ENCODE results near the gene ATP6V0C. TPM values are rescaled to one million over a fixed set of nuclear protein-coding genes. Genes with fewer than 3 reads are reported as not detected.

ATP6V0C gene
- total RNA-seq, 6 experiments from 2014 or later: 71.5 to 100 (median 79.4) TPM

- intact Hi-C loops (cut with DNase I): no loop called here
- no peaks in the 10 kb centered on the region for H3K9me3 ChIP-seq
- WGBS (ENCODE audit: insufficient coverage, low coverage, low lambda C conversion rate, missing lambda C conversion rate): no CpG with 5 or more reads among the region's 61 CpGs
- ATAC-seq (peak; percentile 53 to 73 (median 67)), DNase-seq (peak; percentile 78 to 92 (median 86))
- TF ChIP-seq, protein P1, sequence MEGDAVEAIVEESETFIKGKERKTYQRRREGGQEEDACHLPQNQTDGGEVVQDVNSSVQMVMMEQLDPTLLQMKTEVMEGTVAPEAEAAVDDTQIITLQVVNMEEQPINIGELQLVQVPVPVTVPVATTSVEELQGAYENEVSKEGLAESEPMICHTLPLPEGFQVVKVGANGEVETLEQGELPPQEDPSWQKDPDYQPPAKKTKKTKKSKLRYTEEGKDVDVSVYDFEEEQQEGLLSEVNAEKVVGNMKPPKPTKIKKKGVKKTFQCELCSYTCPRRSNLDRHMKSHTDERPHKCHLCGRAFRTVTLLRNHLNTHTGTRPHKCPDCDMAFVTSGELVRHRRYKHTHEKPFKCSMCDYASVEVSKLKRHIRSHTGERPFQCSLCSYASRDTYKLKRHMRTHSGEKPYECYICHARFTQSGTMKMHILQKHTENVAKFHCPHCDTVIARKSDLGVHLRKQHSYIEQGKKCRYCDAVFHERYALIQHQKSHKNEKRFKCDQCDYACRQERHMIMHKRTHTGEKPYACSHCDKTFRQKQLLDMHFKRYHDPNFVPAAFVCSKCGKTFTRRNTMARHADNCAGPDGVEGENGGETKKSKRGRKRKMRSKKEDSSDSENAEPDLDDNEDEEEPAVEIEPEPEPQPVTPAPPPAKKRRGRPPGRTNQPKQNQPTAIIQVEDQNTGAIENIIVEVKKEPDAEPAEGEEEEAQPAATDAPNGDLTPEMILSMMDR (IDR thresholded peaks at IDR 0.05): no peak
- TF ChIP-seq POLR2A (IDR thresholded peaks at IDR 0.05): no peak
- H3K27ac ChIP-seq: peak overlapping the region in 1 of 3 donors; percentile 43
- H3K4me1 ChIP-seq: peaks cover 0 to 67% (median 17%) of the 10 kb centered on the region in 4 donors
- H3K36me3 ChIP-seq: no peaks in the 10 kb centered on the region
- peak overlapping the region; percentile 16 to 45 (median 39) for H3K4me3 ChIP-seq
- no peaks in the 10 kb centered on the region for H3K27me3 ChIP-seq
These were observed 41.9 kb upstream of the ATP6V0C start for GRCh38 chr16:2471653-2472487.

GRCh38 chr16:2472488-2472864 is 41.3 kb upstream of the ATP6V0C start:
- H3K27ac ChIP-seq: no peak overlapping the region
- ATAC-seq (no peak), DNase-seq (peak in 1 of 3 donors; percentile 59)
- no peaks in the 10 kb centered on the region for H3K9me3 ChIP-seq
- H3K4me1 ChIP-seq: peaks cover 0 to 72% (median 20%) of the 10 kb centered on the region in 4 donors
- TF ChIP-seq POLR2A (IDR thresholded peaks at IDR 0.05): no peak
- TF ChIP-seq, protein P1 (IDR thresholded peaks at IDR 0.05): no peak
- no peak overlapping the region for H3K4me3 ChIP-seq
- intact Hi-C loops (cut with DNase I): no loop called here
- no peaks in the 10 kb centered on the region for H3K27me3 ChIP-seq
- no peaks in the 10 kb centered on the region for H3K36me3 ChIP-seq
- no CpG with 5 or more reads among the region's 27 CpGs for WGBS (ENCODE audit: insufficient coverage, low coverage, low lambda C conversion rate, missing lambda C conversion rate)

DNA sequence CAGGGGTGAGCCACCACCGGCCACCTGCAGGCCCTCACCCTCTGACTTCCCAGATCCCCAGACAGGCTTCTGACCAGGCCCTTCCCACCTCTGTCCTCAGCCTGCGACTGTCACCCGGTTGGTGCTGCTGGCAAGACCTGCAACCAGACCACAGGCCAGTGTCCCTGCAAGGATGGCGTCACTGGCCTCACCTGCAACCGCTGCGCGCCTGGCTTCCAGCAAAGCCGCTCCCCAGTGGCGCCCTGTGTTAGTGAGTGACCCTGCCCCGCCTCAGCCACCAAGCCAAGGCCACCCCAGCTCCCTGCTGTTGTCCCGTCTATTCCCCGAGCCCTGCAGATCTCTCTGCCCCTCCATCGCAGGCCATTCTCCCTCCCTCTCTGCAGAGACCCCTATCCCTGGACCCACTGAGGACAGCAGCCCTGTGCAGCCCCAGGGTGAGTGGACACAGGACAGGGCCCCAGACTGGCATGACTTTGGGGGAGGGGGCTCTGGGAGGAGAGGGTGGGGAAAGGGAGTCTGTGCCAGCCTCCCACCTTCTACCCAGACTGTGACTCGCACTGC is 40.8 kb upstream of the ATP6V0C start:
- no peak overlapping the region for H3K4me3 ChIP-seq

GRCh38 chr16:2473446-2473926 is 40.3 kb upstream of the ATP6V0C start:
- intact Hi-C loops (cut with DNase I): no loop called here
- Histone ChIP-seq H3K36me3 (no peaks in the 10 kb centered on the region), H3K27ac (no peak overlapping the region), H3K4me1 (peaks cover 0 to 72% (median 24%) of the 10 kb centered on the region in 4 donors), H3K27me3 (no peaks in the 10 kb centered on the region), H3K9me3 (no peaks in the 10 kb centered on the region), H3K4me3 (peak overlapping the region in 1 of 3 donors; percentile 89)
- TF ChIP-seq, protein P1 (IDR thresholded peaks at IDR 0.05): no peak
- no peak for TF ChIP-seq POLR2A (IDR thresholded peaks at IDR 0.05)
- DNase-seq (peak in 1 of 3 donors; percentile 56), ATAC-seq (no peak)
- WGBS (ENCODE audit: insufficient coverage, low coverage, low lambda C conversion rate, missing lambda C conversion rate): 18% methylated on average over 2 of the region's 49 CpGs

More for the DNA sequence above, 40.8 kb upstream of the ATP6V0C start:
- intact Hi-C loops (cut with DNase I): no loop called here
- Histone ChIP-seq H3K9me3 (no peaks in the 10 kb centered on the region), H3K4me1 (peaks cover 0 to 72% (median 23%) of the 10 kb centered on the region in 4 donors), H3K27ac (no peak overlapping the region), H3K27me3 (no peaks in the 10 kb centered on the region), H3K36me3 (no peaks in the 10 kb centered on the region)
- ATAC-seq (peak in 3 of 4 donors; percentile 0 to 2 (median 2)), DNase-seq (peak; percentile 62 to 90 (median 76))
- no peak for TF ChIP-seq POLR2A (IDR thresholded peaks at IDR 0.05)
- TF ChIP-seq, protein P1 (IDR thresholded peaks at IDR 0.05): no peak
- 63% methylated on average over 9 of the region's 14 CpGs for WGBS (ENCODE audit: insufficient coverage, low coverage, low lambda C conversion rate, missing lambda C conversion rate)
